ENCODE data around the gene CNGA3.

The CNGA3 gene

DNA sequence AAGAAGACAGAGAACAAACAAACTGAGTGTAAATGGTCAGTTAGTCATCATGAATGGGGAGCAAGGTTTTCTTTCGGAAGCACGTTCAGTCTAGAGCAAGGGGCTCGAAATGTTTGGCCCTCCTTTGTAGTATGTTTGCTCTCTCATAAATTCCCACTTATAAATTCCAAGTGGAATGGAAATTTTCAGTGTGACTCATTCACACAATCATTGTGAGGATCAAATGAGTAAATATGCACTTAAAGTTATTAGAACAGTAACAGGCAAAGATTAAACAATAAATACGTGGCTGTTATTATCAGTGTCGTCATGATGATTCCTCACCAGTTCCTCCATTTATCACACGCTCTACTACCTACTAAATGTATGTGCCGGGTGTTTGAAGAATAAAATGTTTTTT, 10.5 kb downstream of the CNGA3 start:
- Histone ChIP-seq H3K79me2 (ENCODE audit: control insufficient read depth, insufficient read depth, low read length, unreplicated experiment) (no peaks in the 10 kb centered on the region), H3K27ac (ENCODE audit: low read depth, low read length) (no peak overlapping the region)

DNA sequence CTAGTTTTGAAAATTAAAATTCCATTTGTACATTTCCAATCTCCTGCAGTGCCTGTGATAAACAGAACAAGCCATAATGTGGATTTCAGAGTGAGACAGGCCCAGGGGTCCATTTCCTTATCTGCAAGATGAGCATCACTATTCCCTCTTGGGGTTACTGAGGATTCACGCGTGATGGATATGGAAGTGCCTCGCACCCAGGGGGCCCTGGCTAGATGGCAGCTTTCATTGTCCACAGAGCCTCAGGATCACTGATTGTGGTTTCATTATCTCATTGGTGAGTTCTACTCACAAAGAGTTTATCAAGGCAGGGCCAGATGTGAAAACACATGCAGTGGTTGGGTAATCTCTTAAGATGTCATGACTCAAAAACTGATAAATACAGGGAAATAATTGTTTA, 11.6 kb downstream of the CNGA3 start:
- H3K4me3 ChIP-seq (ENCODE audit: low read depth, low read length), result no peak overlapping the region
- no peaks in the 10 kb centered on the region for H3K79me2 ChIP-seq (ENCODE audit: control insufficient read depth, insufficient read depth, low read length, unreplicated experiment)
- H3K4me1 ChIP-seq (ENCODE audit: control insufficient read depth, insufficient read depth, low read length, unreplicated experiment), result no peaks in the 10 kb centered on the region
- no peak overlapping the region for H2AFZ ChIP-seq (ENCODE audit: low read length, unreplicated experiment)
- H3K36me3 ChIP-seq (ENCODE audit: insufficient read depth, low read length), result no peaks in the 10 kb centered on the region
- H3K27ac ChIP-seq (ENCODE audit: low read depth, low read length), result no peak overlapping the region
- peaks cover 41% of the 10 kb centered on the region for H3K27me3 ChIP-seq (ENCODE audit: insufficient read depth, low read length)

More for the DNA sequence above, 10.5 kb downstream of the CNGA3 start:
- no peak overlapping the region for H2AFZ ChIP-seq (ENCODE audit: low read length, unreplicated experiment)
- H3K27me3 ChIP-seq (ENCODE audit: insufficient read depth, low read length), result peaks cover 52% of the 10 kb centered on the region
- no peak overlapping the region for H3K4me3 ChIP-seq (ENCODE audit: low read depth, low read length)
- no peaks in the 10 kb centered on the region for H3K4me1 ChIP-seq (ENCODE audit: control insufficient read depth, insufficient read depth, low read length, unreplicated experiment)
- no peaks in the 10 kb centered on the region for H3K36me3 ChIP-seq (ENCODE audit: insufficient read depth, low read length)

DNA sequence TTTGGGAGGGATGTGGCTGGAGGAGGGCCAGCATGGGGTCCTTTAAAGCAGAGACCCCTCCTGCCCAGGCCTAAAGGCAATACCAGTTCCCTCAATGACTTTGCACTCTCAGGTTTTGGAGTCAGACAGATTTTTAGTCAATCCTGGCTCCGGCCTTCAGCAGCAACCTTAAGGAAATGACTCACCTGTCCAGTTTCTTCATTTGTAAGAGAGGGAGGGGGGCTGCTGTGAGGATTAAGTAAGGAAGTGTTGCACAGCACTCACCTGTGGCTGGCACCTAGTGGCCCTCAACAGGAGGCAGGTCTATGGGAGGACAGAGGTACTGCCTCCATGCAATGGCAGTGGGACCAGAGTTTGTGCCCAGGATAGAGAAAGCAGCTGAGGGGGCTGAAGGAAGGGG, 13.7 kb downstream of the CNGA3 start:
- no peaks in the 10 kb centered on the region for H3K36me3 ChIP-seq (ENCODE audit: insufficient read depth, low read length)
- H3K27me3 ChIP-seq (ENCODE audit: insufficient read depth, low read length), result peaks cover 34% of the 10 kb centered on the region
- H3K79me2 ChIP-seq (ENCODE audit: control insufficient read depth, insufficient read depth, low read length, unreplicated experiment), result no peaks in the 10 kb centered on the region
- no peak overlapping the region for H2AFZ ChIP-seq (ENCODE audit: low read length, unreplicated experiment)
- H3K4me1 ChIP-seq (ENCODE audit: control insufficient read depth, insufficient read depth, low read length, unreplicated experiment), result no peaks in the 10 kb centered on the region
- no peak overlapping the region for H3K27ac ChIP-seq (ENCODE audit: low read depth, low read length)
- no peak overlapping the region for H3K4me3 ChIP-seq (ENCODE audit: low read depth, low read length)

DNA sequence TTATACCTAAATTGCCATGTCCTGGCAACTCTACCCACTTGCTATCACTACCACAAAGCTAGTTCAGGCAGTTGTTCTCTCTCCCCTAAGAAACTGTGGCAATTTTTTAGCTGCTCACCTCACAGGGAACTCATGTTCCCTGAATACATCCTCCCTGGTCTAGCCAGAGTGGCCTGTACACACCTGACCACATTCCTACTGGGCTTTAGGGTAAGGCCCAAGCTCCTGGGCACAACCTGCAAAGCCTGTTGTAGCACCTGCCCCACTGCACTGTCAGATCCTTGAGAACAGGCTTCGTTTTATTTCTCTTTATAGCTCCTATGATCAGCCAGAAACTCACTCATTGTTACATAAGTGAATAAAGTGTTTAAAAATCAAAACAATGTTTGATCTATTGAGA, 21.5 kb downstream of the CNGA3 start:
- Histone ChIP-seq H3K79me2 (ENCODE audit: control insufficient read depth, insufficient read depth, low read length, unreplicated experiment) (no peaks in the 10 kb centered on the region), H3K27me3 (ENCODE audit: insufficient read depth, low read length) (peaks cover 24% of the 10 kb centered on the region), H3K4me3 (ENCODE audit: low read depth, low read length) (no peak overlapping the region), H3K27ac (ENCODE audit: low read depth, low read length) (no peak overlapping the region), H3K36me3 (ENCODE audit: insufficient read depth, low read length) (no peaks in the 10 kb centered on the region), H3K4me1 (ENCODE audit: control insufficient read depth, insufficient read depth, low read length, unreplicated experiment) (no peaks in the 10 kb centered on the region), H2AFZ (ENCODE audit: low read length, unreplicated experiment) (no peak overlapping the region)

DNA sequence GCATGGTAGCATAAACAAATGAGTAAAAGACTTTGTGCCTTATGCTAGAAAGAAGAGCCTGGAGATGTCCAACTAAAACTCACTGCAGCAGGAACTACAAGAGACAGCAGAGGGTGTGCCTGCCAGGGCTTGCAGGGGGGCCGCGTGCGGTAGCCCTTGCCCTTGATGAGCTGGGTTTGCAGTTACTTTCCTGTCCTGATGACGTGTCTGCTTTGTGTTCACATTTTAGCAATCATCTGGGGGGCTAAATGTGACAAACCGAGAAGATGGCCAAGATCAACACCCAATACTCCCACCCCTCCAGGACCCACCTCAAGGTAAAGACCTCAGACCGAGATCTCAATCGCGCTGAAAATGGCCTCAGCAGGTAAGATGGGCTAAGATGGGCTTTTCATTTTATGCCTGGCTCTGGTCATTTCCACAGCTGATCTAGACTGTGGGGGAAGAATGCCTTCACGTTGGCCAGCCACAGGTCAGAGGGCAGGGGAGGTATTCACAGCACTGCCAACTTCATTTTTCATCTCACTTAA, 23.5 kb downstream of the CNGA3 start:
- H3K27me3 ChIP-seq (ENCODE audit: insufficient read depth, low read length), result peaks cover 40% of the 10 kb centered on the region
- H3K4me3 ChIP-seq (ENCODE audit: low read depth, low read length), result no peak overlapping the region
- H3K4me1 ChIP-seq (ENCODE audit: control insufficient read depth, insufficient read depth, low read length, unreplicated experiment), result no peaks in the 10 kb centered on the region
- no peak overlapping the region for H3K27ac ChIP-seq (ENCODE audit: low read depth, low read length)
- no peak overlapping the region for H2AFZ ChIP-seq (ENCODE audit: low read length, unreplicated experiment)
- no peaks in the 10 kb centered on the region for H3K79me2 ChIP-seq (ENCODE audit: control insufficient read depth, insufficient read depth, low read length, unreplicated experiment)
- H3K36me3 ChIP-seq (ENCODE audit: insufficient read depth, low read length), result no peaks in the 10 kb centered on the region

DNA sequence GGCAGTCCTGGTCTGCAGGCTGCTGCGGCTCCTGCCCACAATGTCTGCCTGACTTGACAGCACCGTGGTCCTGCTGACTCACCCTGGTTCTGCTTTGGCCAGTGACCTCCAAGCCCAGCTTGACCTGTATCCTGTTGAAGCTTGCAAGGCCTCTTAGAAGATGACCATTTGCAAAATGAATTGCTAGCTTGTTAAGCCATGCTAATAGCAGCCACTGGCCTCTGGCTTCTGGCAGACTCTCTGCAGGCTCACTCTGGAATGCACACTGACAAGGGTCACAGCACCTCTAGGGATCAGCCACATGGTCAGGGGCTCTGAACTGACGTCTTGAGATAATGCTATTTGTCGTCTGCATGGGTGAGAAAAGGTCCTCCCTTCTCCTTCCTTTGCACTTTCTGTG, 25.9 kb downstream of the CNGA3 start:
- Histone ChIP-seq H3K4me3 (ENCODE audit: low read depth, low read length) (no peak overlapping the region), H3K27me3 (ENCODE audit: insufficient read depth, low read length) (peaks cover 50% of the 10 kb centered on the region)

DNA sequence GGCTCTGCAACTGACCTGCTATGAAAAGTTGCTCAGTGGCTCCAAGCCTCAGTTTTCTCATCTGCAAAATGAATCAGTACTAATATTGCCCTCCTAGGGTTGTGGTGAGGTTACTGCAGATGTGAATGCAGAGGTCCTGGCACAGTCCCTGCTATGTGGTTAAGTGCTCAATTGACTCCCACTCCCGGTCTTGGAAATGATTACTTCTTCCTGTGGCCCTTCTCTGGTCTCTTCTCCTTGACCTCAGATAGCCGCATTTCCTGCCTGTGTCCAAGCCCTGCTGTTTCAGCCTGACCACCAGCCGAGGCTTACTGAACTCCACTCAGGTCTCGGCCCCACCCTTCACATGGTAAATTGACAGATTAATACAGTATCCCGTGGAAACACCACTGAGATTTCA, 26.3 kb downstream of the CNGA3 start:
- H3K27me3 ChIP-seq (ENCODE audit: insufficient read depth, low read length), result peaks cover 53% of the 10 kb centered on the region
- H3K4me1 ChIP-seq (ENCODE audit: control insufficient read depth, insufficient read depth, low read length, unreplicated experiment), result no peaks in the 10 kb centered on the region
- H3K36me3 ChIP-seq (ENCODE audit: insufficient read depth, low read length), result no peaks in the 10 kb centered on the region
- no peaks in the 10 kb centered on the region for H3K79me2 ChIP-seq (ENCODE audit: control insufficient read depth, insufficient read depth, low read length, unreplicated experiment)
- H3K27ac ChIP-seq (ENCODE audit: low read depth, low read length), result no peak overlapping the region
- H2AFZ ChIP-seq (ENCODE audit: low read length, unreplicated experiment), result no peak overlapping the region
- no peak overlapping the region for H3K4me3 ChIP-seq (ENCODE audit: low read depth, low read length)

More for the DNA sequence above, 25.9 kb downstream of the CNGA3 start:
- Histone ChIP-seq H3K4me1 (ENCODE audit: control insufficient read depth, insufficient read depth, low read length, unreplicated experiment) (no peaks in the 10 kb centered on the region), H2AFZ (ENCODE audit: low read length, unreplicated experiment) (no peak overlapping the region), H3K27ac (ENCODE audit: low read depth, low read length) (no peak overlapping the region), H3K79me2 (ENCODE audit: control insufficient read depth, insufficient read depth, low read length, unreplicated experiment) (no peaks in the 10 kb centered on the region), H3K36me3 (ENCODE audit: insufficient read depth, low read length) (no peaks in the 10 kb centered on the region)

DNA sequence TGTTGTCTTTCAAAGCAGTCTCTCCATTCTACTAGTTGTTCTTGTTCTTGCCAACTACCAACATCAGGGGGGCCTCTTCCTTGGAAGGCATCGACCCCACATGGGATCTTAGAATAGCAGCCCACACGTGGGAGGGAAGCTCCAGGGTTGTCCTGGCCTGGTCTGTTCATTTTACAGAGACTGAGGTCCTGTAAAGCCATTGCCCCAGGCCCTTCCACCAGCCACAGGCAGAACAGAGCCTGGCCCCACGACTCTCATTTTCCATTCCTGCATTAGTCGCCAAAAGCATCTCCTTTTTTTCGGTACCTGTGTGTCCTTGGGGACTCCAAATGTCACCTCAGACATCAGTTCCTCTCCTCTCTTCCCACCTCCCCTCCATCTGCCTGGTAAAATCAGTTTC, 28.0 kb downstream of the CNGA3 start:
- peaks cover 57% of the 10 kb centered on the region for H3K27me3 ChIP-seq (ENCODE audit: insufficient read depth, low read length)
- H3K79me2 ChIP-seq (ENCODE audit: control insufficient read depth, insufficient read depth, low read length, unreplicated experiment), result no peaks in the 10 kb centered on the region
- H3K4me1 ChIP-seq (ENCODE audit: control insufficient read depth, insufficient read depth, low read length, unreplicated experiment), result peaks cover 8% of the 10 kb centered on the region
- H2AFZ ChIP-seq (ENCODE audit: low read length, unreplicated experiment), result no peak overlapping the region
- H3K36me3 ChIP-seq (ENCODE audit: insufficient read depth, low read length), result no peaks in the 10 kb centered on the region
- no peak overlapping the region for H3K4me3 ChIP-seq (ENCODE audit: low read depth, low read length)
- H3K27ac ChIP-seq (ENCODE audit: low read depth, low read length), result no peak overlapping the region

DNA sequence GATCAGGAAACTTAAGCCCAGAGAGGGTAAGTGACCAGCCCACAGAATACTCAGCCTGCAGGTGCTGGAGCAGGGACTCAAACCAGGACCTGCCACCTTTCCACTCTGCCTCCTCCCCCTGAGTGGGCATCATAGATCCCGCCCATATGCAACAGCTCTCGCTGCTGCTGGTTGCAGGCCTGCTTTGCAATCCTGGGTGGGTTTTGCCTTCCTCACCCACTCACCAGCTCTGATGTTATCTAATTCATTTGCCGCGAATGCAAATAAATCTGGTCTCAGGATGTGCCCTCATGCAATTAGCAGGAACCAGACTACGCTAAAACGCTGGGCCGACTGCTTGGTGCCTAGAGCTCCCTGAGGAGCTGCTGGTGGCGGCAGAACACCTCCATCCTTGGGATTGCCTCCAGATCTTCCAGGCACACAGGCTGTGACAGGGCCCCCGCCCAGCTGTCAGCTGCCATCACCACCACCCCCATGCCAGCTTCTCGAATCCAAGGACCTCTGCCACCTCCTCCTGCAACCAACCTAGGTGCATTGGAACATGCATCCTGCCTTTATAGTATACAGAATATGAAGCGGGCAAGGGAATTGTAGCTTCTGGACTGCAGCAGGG, 28.8 kb downstream of the CNGA3 start:
- Histone ChIP-seq H3K27me3 (ENCODE audit: insufficient read depth, low read length) (peaks cover 57% of the 10 kb centered on the region), H3K36me3 (ENCODE audit: insufficient read depth, low read length) (no peaks in the 10 kb centered on the region), H3K79me2 (ENCODE audit: control insufficient read depth, insufficient read depth, low read length, unreplicated experiment) (no peaks in the 10 kb centered on the region), H3K4me3 (ENCODE audit: low read depth, low read length) (no peak overlapping the region), H2AFZ (ENCODE audit: low read length, unreplicated experiment) (no peak overlapping the region), H3K4me1 (ENCODE audit: control insufficient read depth, insufficient read depth, low read length, unreplicated experiment) (peaks cover 8% of the 10 kb centered on the region), H3K27ac (ENCODE audit: low read depth, low read length) (no peak overlapping the region)

DNA sequence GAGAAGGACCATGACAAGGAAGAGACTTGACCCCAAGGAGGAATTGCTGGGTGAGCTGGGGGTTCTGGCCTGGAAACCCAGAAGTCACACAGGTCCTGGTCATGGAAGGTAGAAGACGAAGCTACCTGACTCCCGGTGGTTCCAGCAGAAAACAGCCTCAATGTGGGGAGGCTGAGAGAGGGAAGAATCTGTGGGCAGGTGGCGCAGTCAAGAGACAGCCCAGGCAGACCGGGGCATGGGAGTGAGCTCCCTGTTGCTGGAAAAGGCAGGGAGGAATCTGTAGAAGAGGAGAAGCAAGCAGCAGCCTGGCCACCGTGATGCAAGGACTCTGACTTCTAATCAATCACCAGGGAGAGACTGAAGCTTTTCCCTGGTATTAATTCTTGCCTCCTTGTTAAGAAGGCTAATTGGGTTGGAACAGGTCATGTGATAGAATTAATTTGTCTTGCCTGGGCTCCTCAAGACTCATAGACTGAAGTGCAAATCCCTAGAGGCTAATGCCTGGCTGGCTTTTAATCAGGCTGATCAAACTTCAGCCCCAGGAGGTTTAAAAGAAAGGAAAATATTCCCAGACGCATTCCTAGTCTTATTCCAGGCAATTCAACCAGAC, 30.1 kb downstream of the CNGA3 start:
- Histone ChIP-seq H3K79me2 (ENCODE audit: control insufficient read depth, insufficient read depth, low read length, unreplicated experiment) (no peaks in the 10 kb centered on the region), H3K27ac (ENCODE audit: low read depth, low read length) (no peak overlapping the region), H3K4me1 (ENCODE audit: control insufficient read depth, insufficient read depth, low read length, unreplicated experiment) (peaks cover 8% of the 10 kb centered on the region), H2AFZ (ENCODE audit: low read length, unreplicated experiment) (no peak overlapping the region), H3K36me3 (ENCODE audit: insufficient read depth, low read length) (no peaks in the 10 kb centered on the region), H3K4me3 (ENCODE audit: low read depth, low read length) (no peak overlapping the region), H3K27me3 (ENCODE audit: insufficient read depth, low read length) (peaks cover 65% of the 10 kb centered on the region)

DNA sequence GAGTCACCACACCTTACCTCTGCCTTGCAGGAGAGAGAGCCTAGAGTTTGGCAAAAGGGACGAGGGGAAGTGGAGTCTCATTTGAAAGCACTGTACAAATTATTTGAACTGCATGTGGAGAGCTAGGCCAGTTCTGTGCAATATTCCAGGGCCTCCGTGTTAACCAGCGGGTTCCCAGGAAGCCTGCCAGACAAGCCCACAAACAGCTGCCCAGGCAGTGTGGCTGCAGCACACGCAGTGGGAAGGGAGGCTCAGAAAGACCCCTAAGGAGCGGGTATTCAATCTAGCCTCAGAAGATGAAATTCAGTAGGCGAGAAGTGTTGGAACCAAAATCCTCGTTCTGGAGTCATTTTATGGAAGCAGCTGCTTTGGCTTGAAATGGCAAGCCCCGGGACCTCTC, 30.7 kb downstream of the CNGA3 start:
- Histone ChIP-seq H3K27ac (ENCODE audit: low read depth, low read length) (no peak overlapping the region), H2AFZ (ENCODE audit: low read length, unreplicated experiment) (no peak overlapping the region), H3K4me1 (ENCODE audit: control insufficient read depth, insufficient read depth, low read length, unreplicated experiment) (peaks cover 8% of the 10 kb centered on the region), H3K27me3 (ENCODE audit: insufficient read depth, low read length) (peaks cover 65% of the 10 kb centered on the region), H3K79me2 (ENCODE audit: control insufficient read depth, insufficient read depth, low read length, unreplicated experiment) (no peaks in the 10 kb centered on the region), H3K36me3 (ENCODE audit: insufficient read depth, low read length) (no peaks in the 10 kb centered on the region), H3K4me3 (ENCODE audit: low read depth, low read length) (no peak overlapping the region)
